ENCODE data around the gene CYP2A6.
"Not testable (repeated sequence)": the region's sequence is repeated elsewhere in the genome, so short reads cannot be mapped to it uniquely, and the experiment has no call there.

DNA sequence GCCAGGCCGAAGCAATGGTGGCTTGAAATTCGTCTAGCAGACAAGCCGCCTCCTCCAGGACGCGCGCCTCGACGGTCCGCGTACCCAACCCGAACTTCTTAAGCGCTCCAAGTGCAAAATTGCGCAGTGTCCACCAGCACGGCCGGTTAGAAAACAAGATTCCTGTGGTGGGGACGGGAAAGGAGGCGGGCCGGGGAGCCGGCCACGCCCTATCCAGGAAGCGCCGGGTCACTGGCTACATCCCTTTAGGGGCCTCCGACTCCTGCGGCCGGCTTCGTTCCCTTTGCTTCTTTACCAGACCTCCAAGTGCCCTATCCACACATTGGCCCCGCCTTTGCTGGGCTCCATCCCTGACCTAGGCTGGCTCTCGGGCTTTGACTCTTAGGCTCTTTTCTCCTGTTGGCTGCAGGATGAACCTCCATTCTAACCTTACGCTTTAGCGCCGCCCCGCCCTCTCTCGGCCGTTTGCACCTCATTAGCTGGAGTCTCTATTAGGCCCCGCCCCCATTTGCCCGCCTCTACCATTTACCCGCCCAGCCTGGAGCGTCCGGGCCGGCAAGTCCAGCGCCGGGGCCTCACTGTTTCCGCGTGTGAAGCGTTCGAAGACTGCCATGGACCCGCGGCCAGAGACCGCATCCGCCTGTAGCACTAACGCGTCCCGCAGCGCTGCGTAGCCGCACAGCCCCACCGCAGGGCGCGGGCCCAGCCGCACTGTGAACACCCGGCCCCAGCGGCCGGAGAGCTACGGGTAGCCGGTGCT is 39.4 kb downstream of the CYP2A6 start:
- TF ChIP-seq EZH2phosphoT487 (IDR thresholded peaks at IDR 0.05): not testable (repeated sequence)
- TF ChIP-seq, protein P1, sequence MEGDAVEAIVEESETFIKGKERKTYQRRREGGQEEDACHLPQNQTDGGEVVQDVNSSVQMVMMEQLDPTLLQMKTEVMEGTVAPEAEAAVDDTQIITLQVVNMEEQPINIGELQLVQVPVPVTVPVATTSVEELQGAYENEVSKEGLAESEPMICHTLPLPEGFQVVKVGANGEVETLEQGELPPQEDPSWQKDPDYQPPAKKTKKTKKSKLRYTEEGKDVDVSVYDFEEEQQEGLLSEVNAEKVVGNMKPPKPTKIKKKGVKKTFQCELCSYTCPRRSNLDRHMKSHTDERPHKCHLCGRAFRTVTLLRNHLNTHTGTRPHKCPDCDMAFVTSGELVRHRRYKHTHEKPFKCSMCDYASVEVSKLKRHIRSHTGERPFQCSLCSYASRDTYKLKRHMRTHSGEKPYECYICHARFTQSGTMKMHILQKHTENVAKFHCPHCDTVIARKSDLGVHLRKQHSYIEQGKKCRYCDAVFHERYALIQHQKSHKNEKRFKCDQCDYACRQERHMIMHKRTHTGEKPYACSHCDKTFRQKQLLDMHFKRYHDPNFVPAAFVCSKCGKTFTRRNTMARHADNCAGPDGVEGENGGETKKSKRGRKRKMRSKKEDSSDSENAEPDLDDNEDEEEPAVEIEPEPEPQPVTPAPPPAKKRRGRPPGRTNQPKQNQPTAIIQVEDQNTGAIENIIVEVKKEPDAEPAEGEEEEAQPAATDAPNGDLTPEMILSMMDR (IDR thresholded peaks at IDR 0.05): not testable (repeated sequence)
